Astrocyte (in vitro differentiated cells and primary cell): ENCODE data around the gene HMCN1. TPM values are rescaled to one million over a fixed set of nuclear protein-coding genes. Genes with fewer than 3 reads are reported as not detected.
"Not testable (repeated sequence)": the region's sequence is repeated elsewhere in the genome, so short reads cannot be mapped to it uniquely, and the experiment has no call there.

Source experiments
- DNase-seq: peaks from one replicate; pipeline ENCODE4 v3.0.0-alpha.2; 2010; ENCODE audit warnings: low read depth
- FAIRE-seq: peaks from 2 replicates; lab custom pipeline; 2011; peaks lifted over from hg19 to GRCh38; lab: Jason Lieb, UNC
- H2AFZ ChIP-seq: 2 replicates; pipeline ENCODE4 v1.6.0; 2012; ENCODE audit warnings: low read depth, low read length, inconsistent platforms
- H3K27ac ChIP-seq: 2 replicates; pipeline ENCODE4 v1.5.1; 2011; ENCODE audit warnings: low read depth, low read length, inconsistent platforms
- H3K27me3 ChIP-seq: 2 replicates; pipeline ENCODE4 v1.6.0; 2011; ENCODE audit warnings: low read length, inconsistent platforms; ENCODE audit not compliant: insufficient read depth
- H3K36me3 ChIP-seq: 2 replicates; pipeline ENCODE4 v1.5.1; 2011; ENCODE audit warnings: low read length, inconsistent platforms; ENCODE audit not compliant: insufficient read depth
- H3K4me1 ChIP-seq: 2 replicates; pipeline ENCODE4 v1.5.1; 2011; ENCODE audit warnings: low read length, inconsistent platforms; ENCODE audit not compliant: insufficient read depth
- H3K4me2 ChIP-seq: 2 replicates; pipeline ENCODE4 v1.6.0; 2012; ENCODE audit warnings: low read length, inconsistent platforms
- H3K4me3 ChIP-seq: 2 replicates; pipeline ENCODE4 v1.5.1; 2011; ENCODE audit warnings: low read depth, mild to moderate bottlenecking, low read length, inconsistent platforms; ENCODE audit not compliant: insufficient read depth
- H3K79me2 ChIP-seq: 2 replicates; pipeline ENCODE4 v1.6.0; 2012; ENCODE audit warnings: mild to moderate bottlenecking, low read length, inconsistent platforms; ENCODE audit not compliant: insufficient read depth
- H3K9ac ChIP-seq: 2 replicates; pipeline ENCODE4 v1.6.0; 2012; ENCODE audit warnings: mild to moderate bottlenecking, low read length, inconsistent platforms
- H3K9me3 ChIP-seq: 2 replicates; pipeline ENCODE4 v1.5.1; 2012; ENCODE audit warnings: low read depth, mild to moderate bottlenecking, low read length, inconsistent platforms; ENCODE audit not compliant: insufficient read depth
- H4K20me1 ChIP-seq: 2 replicates; pipeline ENCODE4 v1.6.0; 2012; ENCODE audit warnings: low read length, inconsistent platforms; ENCODE audit not compliant: insufficient read depth
- H3K27ac Mint-ChIP-seq: one replicate; pipeline ENCODE4 v1.8.0; 2021; ENCODE audit warnings: mild to moderate bottlenecking, mixed read lengths; ENCODE audit not compliant: unreplicated experiment
- H3K27me3 Mint-ChIP-seq: one replicate; pipeline ENCODE4 v1.8.0; 2021; ENCODE audit warnings: low read depth, mixed read lengths; ENCODE audit not compliant: unreplicated experiment
- H3K36me3 Mint-ChIP-seq: one replicate; pipeline ENCODE4 v1.8.0; 2021; ENCODE audit warnings: low read depth, mixed read lengths; ENCODE audit not compliant: unreplicated experiment
- H3K4me1 Mint-ChIP-seq: one replicate; pipeline ENCODE4 v1.8.0; 2021; ENCODE audit warnings: low read depth, mixed read lengths; ENCODE audit not compliant: unreplicated experiment
- H3K4me3 Mint-ChIP-seq: one replicate; pipeline ENCODE4 v1.8.0; 2021; ENCODE audit warnings: mild to moderate bottlenecking, moderate library complexity, mixed read lengths; ENCODE audit not compliant: unreplicated experiment
- H3K9me3 Mint-ChIP-seq: one replicate; pipeline ENCODE4 v1.8.0; 2021; ENCODE audit warnings: mild to moderate bottlenecking, mixed read lengths; ENCODE audit not compliant: unreplicated experiment
- EZH2 ChIP-seq: IDR thresholded peaks from 2 replicates; pipeline ENCODE4 v1.6.1; 2012; ENCODE audit warnings: mild to moderate bottlenecking, low read length, inconsistent platforms; ENCODE audit not compliant: insufficient read depth
- total RNA-seq: library from RNA; stranded (reverse); gene quantifications from 2 replicates; pipeline ENCODE4 v1.2.1, GENCODE V29; 2021
- TF ChIP-seq, protein P1 (sequence below): IDR thresholded peaks from 2 replicates; pipeline ENCODE4 v1.5.1; 2011; ENCODE audit warnings: low read depth, mild to moderate bottlenecking, inconsistent platforms, low read length, moderate library complexity; ENCODE audit not compliant: insufficient read depth

Gene HMCN1
- total RNA-seq, 1 donor from 2014 or later: 19.7 TPM

DNA sequence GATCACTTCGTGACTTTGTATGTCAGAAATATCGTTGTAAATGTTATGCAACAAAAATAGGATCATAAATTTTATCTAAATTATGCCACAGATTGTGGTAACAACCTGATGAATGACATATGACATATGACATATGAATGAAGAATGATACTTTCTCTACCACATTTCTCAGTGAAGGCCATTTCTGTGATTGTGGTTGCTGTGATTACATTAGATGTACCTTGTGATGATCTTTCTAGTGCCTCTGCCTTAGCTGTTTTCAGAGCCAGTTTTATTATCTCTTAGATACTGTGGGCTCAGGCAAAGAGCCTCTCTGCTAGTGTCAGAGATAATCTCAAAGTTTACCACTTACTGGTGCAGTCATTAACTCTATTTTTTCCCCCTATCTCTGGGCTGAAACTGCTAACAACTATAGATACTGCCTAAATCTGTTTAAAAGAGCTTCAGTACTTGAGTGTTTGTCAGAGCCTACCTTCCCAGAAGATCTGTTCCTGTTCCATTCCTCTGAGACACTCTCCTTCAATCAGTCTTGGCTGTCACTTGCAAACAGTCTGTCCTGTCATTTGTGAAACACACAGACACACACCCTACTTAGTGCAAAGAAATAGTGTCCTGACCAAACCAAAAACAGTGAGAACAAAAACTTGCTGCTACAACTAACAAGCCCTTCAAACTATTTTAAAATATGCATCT is 55.5 kb downstream of the HMCN1 start:
- Mint-ChIP-seq H3K9me3 (no peaks in the 10 kb centered on the region), H3K4me3 (no peak overlapping the region), H3K36me3 (peaks cover 2% of the 10 kb centered on the region), H3K27me3 (no peaks in the 10 kb centered on the region), H3K27ac (peak overlapping the region; percentile 7), H3K4me1 (peaks cover 8% of the 10 kb centered on the region)
- Histone ChIP-seq H3K36me3 (no peaks in the 10 kb centered on the region), H3K27me3 (no peaks in the 10 kb centered on the region), H4K20me1 (no peaks in the 10 kb centered on the region), H3K4me1 (no peaks in the 10 kb centered on the region), H3K79me2 (no peaks in the 10 kb centered on the region), H3K9ac (no peak overlapping the region), H3K9me3 (no peaks in the 10 kb centered on the region), H3K27ac (no peak overlapping the region), H2AFZ (no peak overlapping the region), H3K4me3 (no peak overlapping the region), H3K4me2 (no peak overlapping the region)
- TF ChIP-seq, protein P1, sequence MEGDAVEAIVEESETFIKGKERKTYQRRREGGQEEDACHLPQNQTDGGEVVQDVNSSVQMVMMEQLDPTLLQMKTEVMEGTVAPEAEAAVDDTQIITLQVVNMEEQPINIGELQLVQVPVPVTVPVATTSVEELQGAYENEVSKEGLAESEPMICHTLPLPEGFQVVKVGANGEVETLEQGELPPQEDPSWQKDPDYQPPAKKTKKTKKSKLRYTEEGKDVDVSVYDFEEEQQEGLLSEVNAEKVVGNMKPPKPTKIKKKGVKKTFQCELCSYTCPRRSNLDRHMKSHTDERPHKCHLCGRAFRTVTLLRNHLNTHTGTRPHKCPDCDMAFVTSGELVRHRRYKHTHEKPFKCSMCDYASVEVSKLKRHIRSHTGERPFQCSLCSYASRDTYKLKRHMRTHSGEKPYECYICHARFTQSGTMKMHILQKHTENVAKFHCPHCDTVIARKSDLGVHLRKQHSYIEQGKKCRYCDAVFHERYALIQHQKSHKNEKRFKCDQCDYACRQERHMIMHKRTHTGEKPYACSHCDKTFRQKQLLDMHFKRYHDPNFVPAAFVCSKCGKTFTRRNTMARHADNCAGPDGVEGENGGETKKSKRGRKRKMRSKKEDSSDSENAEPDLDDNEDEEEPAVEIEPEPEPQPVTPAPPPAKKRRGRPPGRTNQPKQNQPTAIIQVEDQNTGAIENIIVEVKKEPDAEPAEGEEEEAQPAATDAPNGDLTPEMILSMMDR: no peak
- no peak for TF ChIP-seq EZH2
- peak; percentile 84 for FAIRE-seq
- DNase-seq: peak; percentile 16

DNA sequence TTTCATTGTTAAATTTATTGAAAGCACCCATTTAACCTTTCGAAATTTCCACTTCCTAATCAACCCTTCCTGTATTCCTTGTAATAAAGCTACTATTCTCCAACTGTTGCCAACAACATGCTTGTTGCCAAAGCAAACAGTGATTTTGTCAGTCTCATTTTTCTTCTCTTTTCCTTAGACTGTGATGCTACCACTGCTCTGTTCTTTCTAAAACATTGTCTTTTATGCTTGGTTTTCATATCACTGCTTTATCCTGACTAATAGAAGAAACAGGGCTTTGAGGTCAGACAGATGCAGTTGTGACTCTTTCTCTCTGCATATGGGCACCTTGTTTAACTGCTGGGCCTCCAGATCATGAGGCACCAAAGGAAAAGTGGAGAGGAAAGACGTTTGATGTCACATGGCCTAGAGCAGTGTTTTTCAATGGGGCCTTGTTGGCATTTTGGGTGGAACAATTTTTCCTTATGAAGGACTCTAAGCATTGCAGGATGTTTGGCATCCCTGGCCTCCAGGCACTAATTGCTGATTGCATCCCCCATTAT is 56.1 kb downstream of the HMCN1 start:
- Histone ChIP-seq H2AFZ (no peak overlapping the region), H3K9me3 (no peaks in the 10 kb centered on the region), H4K20me1 (no peaks in the 10 kb centered on the region), H3K36me3 (no peaks in the 10 kb centered on the region), H3K27me3 (no peaks in the 10 kb centered on the region), H3K9ac (no peak overlapping the region), H3K4me3 (no peak overlapping the region), H3K4me1 (no peaks in the 10 kb centered on the region), H3K4me2 (no peak overlapping the region), H3K79me2 (no peaks in the 10 kb centered on the region), H3K27ac (no peak overlapping the region)
- DNase-seq: peak; percentile 76
- Mint-ChIP-seq H3K27me3 (no peaks in the 10 kb centered on the region), H3K36me3 (peaks cover under 1% of the 10 kb centered on the region), H3K9me3 (peaks cover 2% of the 10 kb centered on the region), H3K27ac (peak overlapping the region; percentile 1), H3K4me3 (no peak overlapping the region), H3K4me1 (peaks cover 8% of the 10 kb centered on the region)
- no peak for TF ChIP-seq EZH2
- TF ChIP-seq, protein P1: no peak
- no peak for FAIRE-seq

DNA sequence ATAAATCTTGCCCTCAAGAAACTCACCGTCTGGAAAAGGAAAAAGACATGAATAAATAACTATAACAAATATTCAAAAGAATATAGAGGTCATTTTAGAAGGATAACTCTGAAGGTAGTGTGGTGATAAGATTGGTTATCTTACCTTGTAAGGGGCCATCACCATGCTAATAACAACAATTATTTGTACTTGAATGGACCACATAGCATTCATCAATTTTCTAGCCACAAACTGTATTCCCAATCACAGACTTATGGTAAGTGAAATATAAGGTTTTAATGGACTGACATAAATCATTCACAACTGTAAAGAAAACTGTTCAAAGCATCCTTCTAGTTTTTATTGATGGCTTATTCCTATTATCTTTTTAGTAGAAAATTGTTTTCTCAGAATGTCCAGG is 57.8 kb downstream of the HMCN1 start:
- FAIRE-seq: no peak
- Mint-ChIP-seq H3K9me3 (peaks cover 2% of the 10 kb centered on the region), H3K27me3 (no peaks in the 10 kb centered on the region), H3K27ac (no peak overlapping the region), H3K36me3 (no peaks in the 10 kb centered on the region), H3K4me1 (peaks cover 8% of the 10 kb centered on the region), H3K4me3 (no peak overlapping the region)
- H3K4me1 ChIP-seq: no peaks in the 10 kb centered on the region
- no peak for DNase-seq
- no peaks in the 10 kb centered on the region for H3K36me3 ChIP-seq
- H2AFZ ChIP-seq: no peak overlapping the region
- H3K4me2 ChIP-seq: no peak overlapping the region
- no peaks in the 10 kb centered on the region for H3K9me3 ChIP-seq
- H4K20me1 ChIP-seq: no peaks in the 10 kb centered on the region
- H3K4me3 ChIP-seq: no peak overlapping the region
- no peaks in the 10 kb centered on the region for H3K79me2 ChIP-seq
- no peaks in the 10 kb centered on the region for H3K27me3 ChIP-seq
- H3K9ac ChIP-seq: no peak overlapping the region
- no peak overlapping the region for H3K27ac ChIP-seq
- no peak for TF ChIP-seq EZH2
- TF ChIP-seq, protein P1: no peak

- H3K9ac ChIP-seq, H3K36me3 ChIP-seq, H2AFZ ChIP-seq, H4K20me1 ChIP-seq, DNase-seq, H3K4me1 ChIP-seq, H3K27ac Mint-ChIP-seq, H3K4me2 ChIP-seq, H3K27me3 Mint-ChIP-seq, H3K9me3 ChIP-seq, H3K4me3 Mint-ChIP-seq, FAIRE-seq, H3K36me3 Mint-ChIP-seq, H3K27me3 ChIP-seq, H3K4me3 ChIP-seq, H3K79me2 ChIP-seq, H3K4me1 Mint-ChIP-seq, H3K27ac ChIP-seq: not testable (repeated sequence)
- peaks cover 16% of the 10 kb centered on the region for H3K9me3 Mint-ChIP-seq
These were observed 60.3 kb downstream of the HMCN1 start for GRCh38 chr1:185794495-185794894.
